IMR-90 (cell line): ENCODE results near the gene MYO1D.

Source experiments
- CTCF ChIP-seq: conservative IDR thresholded peaks from 2 replicates; pipeline ENCODE4 v1.5.1; 2012; ENCODE audit warnings: mild to moderate bottlenecking, low read depth, low read length, improper control_type of control experiment
- ELK1 ChIP-seq: fragments of 150-350 bp; IDR thresholded peaks from 2 replicates; pipeline ENCODE4 v1.6.1; 2016; ENCODE audit warnings: low read depth, mild to moderate bottlenecking, low read length, moderate library complexity, borderline replicate concordance
- FOS ChIP-seq: fragments of 150-350 bp; IDR thresholded peaks from 2 replicates; pipeline ENCODE4 v1.6.1; 2016; ENCODE audit warnings: low read depth, low read length
- MAZ ChIP-seq: IDR thresholded peaks from 2 replicates; pipeline ENCODE4 v1.6.1; 2012; ENCODE audit warnings: low read depth, mild to moderate bottlenecking, low read length, improper control_type of control experiment, moderate library complexity, borderline replicate concordance
- POLR2A ChIP-seq: IDR thresholded peaks from 2 replicates; pipeline ENCODE4 v1.6.1; 2012; ENCODE audit warnings: mild to moderate bottlenecking, low read depth, low read length
- RCOR1 ChIP-seq: IDR thresholded peaks from 2 replicates; pipeline ENCODE4 v1.6.1; 2012; ENCODE audit warnings: mild to moderate bottlenecking, low read length, improper control_type of control experiment; ENCODE audit not compliant: insufficient replicate concordance
- RFX5 ChIP-seq: IDR thresholded peaks from 2 replicates; pipeline ENCODE4 v1.8.0; 2012; ENCODE audit warnings: low read depth, mild to moderate bottlenecking, low read length, moderate library complexity
- SMC3 ChIP-seq: fragments of 150-350 bp; IDR thresholded peaks from 2 replicates; pipeline ENCODE4 v1.6.1; 2016; ENCODE audit warnings: low read depth, mild to moderate bottlenecking, antibody characterized with exemption, low read length, moderate library complexity
- USF2 ChIP-seq: fragments of 150-350 bp; IDR thresholded peaks from 2 replicates; pipeline ENCODE4 v1.6.1; 2017; ENCODE audit warnings: mild to moderate bottlenecking, antibody characterized with exemption, low read length, low read depth

GRCh38 chr17:32904891-32905290 lies 28.0 kb upstream of the MYO1D start:
- TF ChIP-seq RCOR1 (no peak), ELK1 (no peak), SMC3 (no peak), CTCF (no peak), RFX5 (no peak), USF2 (no peak), POLR2A (no peak), MAZ (no peak), FOS (no peak)
